ENCODE measurements around the gene SECISBP2. TPM values are rescaled to one million over a fixed set of nuclear protein-coding genes. Genes with fewer than 3 reads are reported as not detected.

SECISBP2 gene
- total and polyA plus RNA-seq, 2 experiments from 2014 or later, result 77.7 to 86.8 TPM

GRCh38 chr9:89372979-89373378 is 54.7 kb downstream of the SECISBP2 start (continued):
- TF ChIP-seq REST (IDR thresholded peaks at IDR 0.05; ENCODE audit: unreplicated experiment) (no peak), CREB1 (CRISPR knock-in tag; IDR thresholded peaks at IDR 0.05; ENCODE audit: low read depth) (no peak)

- no peaks in the 10 kb centered on the region for H3F3A ChIP-seq (replicated peaks; ENCODE audit: low read depth)
- 0 out of 2 replicates have a peak overlapping the region, but pooled peaks have one; percentile 14 for H3K27ac ChIP-seq (ENCODE audit: low read depth)
- H3K36me3 ChIP-seq (ENCODE audit: insufficient read depth), result peaks cover 9% of the 10 kb centered on the region; the same call in 1 of the 2 replicates
- Mint-ChIP-seq H3K4me3 (no peak overlapping the region), H3K4me1 (no peaks in the 10 kb centered on the region; the same call in 2 of the 3 replicates), H3K27ac (no peak overlapping the region), H3K9me3 (no peaks in the 10 kb centered on the region; the same call in 2 of the 3 replicates), H3K36me3 (ENCODE audit: low read depth) (peaks cover 27% of the 10 kb centered on the region), H3K27me3 (ENCODE audit: insufficient read depth, low read depth, poor library complexity) (peaks cover 7% of the 10 kb centered on the region)
- H2AFZ ChIP-seq, result no peak overlapping the region
- H3K27me3 ChIP-seq (ENCODE audit: insufficient read depth), result no peaks in the 10 kb centered on the region
- H3K79me2 ChIP-seq (replicated peaks; ENCODE audit: insufficient read depth), result no peaks in the 10 kb centered on the region
- H3K9me2 ChIP-seq (ENCODE audit: insufficient read depth), result no peaks in the 10 kb centered on the region
- H3K4me3 ChIP-seq, result no peak overlapping the region
- no peak for ATAC-seq
- DNase-seq (ENCODE audit: low spot score), result no peak
- H3K4me1 ChIP-seq (ENCODE audit: insufficient read depth), result peaks cover 3% of the 10 kb centered on the region; the same call in 1 of the 2 replicates
- H4K20me1 ChIP-seq (replicated peaks; ENCODE audit: insufficient read depth), result no peaks in the 10 kb centered on the region
- TF ChIP-seq STAT1 (IDR thresholded peaks at IDR 0.05; ENCODE audit: unreplicated experiment) (no peak), NANOG (IDR thresholded peaks at IDR 0.05; ENCODE audit: borderline replicate concordance) (no peak), JUNB (IDR thresholded peaks at IDR 0.05; ENCODE audit: unreplicated experiment) (no peak), ZNF114 (CRISPR knock-in tag; IDR thresholded peaks at IDR 0.05) (no peak), CREB1 (CRISPR knock-in tag; IDR thresholded peaks at IDR 0.05; ENCODE audit: low read depth) (no peak), ETS1 (IDR thresholded peaks at IDR 0.05) (no peak), ZNF331 (CRISPR knock-in tag; IDR thresholded peaks at IDR 0.05; ENCODE audit: low read depth) (no peak), REST (IDR thresholded peaks at IDR 0.05; ENCODE audit: unreplicated experiment) (no peak), EZH2phosphoT487 (IDR thresholded peaks at IDR 0.05; ENCODE audit: unreplicated experiment) (no peak)
- H3K4me2 ChIP-seq, result no peak overlapping the region
Measured at GRCh38 chr9:89374176-89374575, 55.9 kb downstream of the SECISBP2 start.

Measured in GM23338 (cell line).